GM12875 (cell line): ENCODE measurements around the gene LRP6.
A peak's percentile ranks its signal among the peaks of the same experiment; 100 is the strongest.

Experiments used
- H3K4me3 ChIP-seq: one replicate; pipeline ENCODE4 v1.5.1; 2011; ENCODE audit warnings: low read depth, low read length, control low read depth
- TF ChIP-seq, protein P1 (sequence below): IDR thresholded peaks from 2 replicates; pipeline ENCODE4 v1.5.1; 2011; ENCODE audit warnings: low read depth, mild to moderate bottlenecking, control low read depth, inconsistent platforms, low read length, moderate library complexity, borderline replicate concordance; ENCODE audit not compliant: insufficient read depth

The LRP6 gene

DNA sequence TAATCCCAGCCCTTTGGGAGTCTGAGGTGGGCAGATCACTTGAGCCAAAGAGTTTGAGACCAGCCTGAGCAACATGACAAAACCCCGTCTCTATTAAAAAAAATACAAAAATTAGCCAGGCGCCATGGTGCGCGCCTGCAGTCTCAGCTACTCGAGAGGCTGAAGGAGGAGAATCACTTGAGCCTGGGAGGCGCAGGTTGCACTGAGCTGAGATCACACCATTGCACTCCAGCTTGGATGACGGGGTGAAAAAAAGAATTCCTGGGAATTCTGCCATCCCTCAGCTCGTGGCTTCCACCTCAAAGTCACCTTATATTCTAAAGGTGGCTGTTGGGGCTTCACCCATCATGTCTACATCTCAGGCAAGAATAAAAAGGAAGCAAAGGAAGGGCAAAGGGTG, 183.2 kb downstream of the LRP6 start:
- TF ChIP-seq, protein P1, sequence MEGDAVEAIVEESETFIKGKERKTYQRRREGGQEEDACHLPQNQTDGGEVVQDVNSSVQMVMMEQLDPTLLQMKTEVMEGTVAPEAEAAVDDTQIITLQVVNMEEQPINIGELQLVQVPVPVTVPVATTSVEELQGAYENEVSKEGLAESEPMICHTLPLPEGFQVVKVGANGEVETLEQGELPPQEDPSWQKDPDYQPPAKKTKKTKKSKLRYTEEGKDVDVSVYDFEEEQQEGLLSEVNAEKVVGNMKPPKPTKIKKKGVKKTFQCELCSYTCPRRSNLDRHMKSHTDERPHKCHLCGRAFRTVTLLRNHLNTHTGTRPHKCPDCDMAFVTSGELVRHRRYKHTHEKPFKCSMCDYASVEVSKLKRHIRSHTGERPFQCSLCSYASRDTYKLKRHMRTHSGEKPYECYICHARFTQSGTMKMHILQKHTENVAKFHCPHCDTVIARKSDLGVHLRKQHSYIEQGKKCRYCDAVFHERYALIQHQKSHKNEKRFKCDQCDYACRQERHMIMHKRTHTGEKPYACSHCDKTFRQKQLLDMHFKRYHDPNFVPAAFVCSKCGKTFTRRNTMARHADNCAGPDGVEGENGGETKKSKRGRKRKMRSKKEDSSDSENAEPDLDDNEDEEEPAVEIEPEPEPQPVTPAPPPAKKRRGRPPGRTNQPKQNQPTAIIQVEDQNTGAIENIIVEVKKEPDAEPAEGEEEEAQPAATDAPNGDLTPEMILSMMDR = no peak
- no peak overlapping the region for H3K4me3 ChIP-seq

DNA sequence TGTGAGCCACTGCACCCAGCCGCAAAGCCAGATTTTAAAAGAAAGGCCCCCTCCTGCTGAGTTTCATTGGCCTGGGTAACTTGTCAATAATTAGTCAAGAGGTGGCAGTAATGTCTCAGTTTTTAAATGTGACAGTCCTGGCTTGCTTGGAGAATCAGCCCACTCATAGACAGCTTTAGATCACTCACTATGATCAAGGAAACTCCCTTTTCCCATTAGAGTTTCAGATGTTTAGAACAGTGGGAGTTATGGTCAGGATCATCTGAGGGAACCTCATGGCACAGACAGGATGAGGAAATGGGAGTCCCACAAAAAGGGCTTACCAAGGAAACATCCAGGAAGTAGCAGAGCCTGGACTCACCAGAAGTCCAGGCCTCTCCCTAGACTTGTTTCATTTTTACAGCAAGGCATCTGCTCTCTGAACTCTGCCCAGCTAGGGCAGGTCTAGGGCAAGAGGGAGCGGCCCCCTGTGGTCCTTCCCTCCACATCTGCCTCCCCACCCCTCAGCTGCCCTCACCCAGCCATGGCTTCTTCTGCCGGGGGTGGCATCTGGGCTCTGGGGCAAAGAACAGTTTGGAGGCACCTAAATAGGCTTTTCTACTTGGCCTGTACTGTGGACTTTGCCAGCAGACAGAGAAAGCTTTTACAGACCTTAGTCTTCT, 184.9 kb downstream of the LRP6 start:
- no peak overlapping the region for H3K4me3 ChIP-seq

DNA sequence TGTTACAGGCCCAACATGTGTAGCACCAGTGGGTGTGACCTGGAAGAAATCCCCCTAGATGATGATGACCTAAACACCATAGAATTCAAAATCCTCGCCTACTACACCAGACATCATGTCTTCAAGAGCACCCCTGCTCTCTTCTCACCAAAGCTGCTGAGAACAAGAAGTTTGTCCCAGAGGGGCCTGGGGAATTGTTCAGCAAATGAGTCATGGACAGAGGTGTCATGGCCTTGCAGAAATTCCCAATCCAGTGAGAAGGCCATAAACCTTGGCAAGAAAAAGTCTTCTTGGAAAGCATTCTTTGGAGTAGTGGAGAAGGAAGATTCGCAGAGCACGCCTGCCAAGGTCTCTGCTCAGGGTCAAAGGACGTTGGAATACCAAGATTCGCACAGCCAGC, 187.6 kb downstream of the LRP6 start:
- H3K4me3 ChIP-seq = no peak overlapping the region
- TF ChIP-seq, protein P1 = no peak

More for the DNA sequence above, 184.9 kb downstream of the LRP6 start:
- TF ChIP-seq, protein P1 = no peak

DNA sequence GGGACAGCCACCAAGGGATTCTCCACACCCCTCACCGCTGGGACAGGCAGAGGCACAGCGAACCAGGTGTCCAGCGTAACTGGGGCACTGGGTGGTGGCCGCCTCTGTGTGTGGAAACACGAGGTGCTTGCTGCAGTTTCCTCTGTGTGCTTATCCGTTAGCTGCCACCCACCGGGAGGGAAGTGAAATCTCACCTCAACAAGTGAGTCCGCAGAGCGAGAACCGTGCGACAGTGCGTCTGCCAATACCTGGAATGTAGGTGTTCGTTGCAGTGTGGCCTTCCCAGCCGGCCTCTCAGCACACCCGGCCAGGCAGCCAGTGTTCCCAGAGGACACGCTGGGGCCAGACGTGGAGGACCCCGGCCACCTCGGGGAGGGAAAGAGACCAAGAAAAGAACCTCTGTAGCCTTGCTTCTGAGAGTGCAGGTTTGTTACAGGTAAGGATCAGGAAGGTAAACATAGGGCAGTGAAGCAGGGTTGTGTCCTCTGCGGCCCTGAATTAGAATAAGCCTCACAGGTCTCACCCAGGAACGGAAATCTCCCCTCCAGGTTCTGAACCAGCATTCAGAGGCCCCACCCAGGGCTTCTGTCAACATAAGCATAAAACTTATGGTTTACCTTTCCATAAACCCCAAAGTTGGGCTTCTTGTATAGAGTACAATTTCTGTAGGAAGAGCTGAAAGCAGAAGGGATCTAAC, 194.6 kb downstream of the LRP6 start:
- no peak overlapping the region for H3K4me3 ChIP-seq
- TF ChIP-seq, protein P1 = 0 out of 2 replicates have a peak, but pooled peaks have one; percentile 5

DNA sequence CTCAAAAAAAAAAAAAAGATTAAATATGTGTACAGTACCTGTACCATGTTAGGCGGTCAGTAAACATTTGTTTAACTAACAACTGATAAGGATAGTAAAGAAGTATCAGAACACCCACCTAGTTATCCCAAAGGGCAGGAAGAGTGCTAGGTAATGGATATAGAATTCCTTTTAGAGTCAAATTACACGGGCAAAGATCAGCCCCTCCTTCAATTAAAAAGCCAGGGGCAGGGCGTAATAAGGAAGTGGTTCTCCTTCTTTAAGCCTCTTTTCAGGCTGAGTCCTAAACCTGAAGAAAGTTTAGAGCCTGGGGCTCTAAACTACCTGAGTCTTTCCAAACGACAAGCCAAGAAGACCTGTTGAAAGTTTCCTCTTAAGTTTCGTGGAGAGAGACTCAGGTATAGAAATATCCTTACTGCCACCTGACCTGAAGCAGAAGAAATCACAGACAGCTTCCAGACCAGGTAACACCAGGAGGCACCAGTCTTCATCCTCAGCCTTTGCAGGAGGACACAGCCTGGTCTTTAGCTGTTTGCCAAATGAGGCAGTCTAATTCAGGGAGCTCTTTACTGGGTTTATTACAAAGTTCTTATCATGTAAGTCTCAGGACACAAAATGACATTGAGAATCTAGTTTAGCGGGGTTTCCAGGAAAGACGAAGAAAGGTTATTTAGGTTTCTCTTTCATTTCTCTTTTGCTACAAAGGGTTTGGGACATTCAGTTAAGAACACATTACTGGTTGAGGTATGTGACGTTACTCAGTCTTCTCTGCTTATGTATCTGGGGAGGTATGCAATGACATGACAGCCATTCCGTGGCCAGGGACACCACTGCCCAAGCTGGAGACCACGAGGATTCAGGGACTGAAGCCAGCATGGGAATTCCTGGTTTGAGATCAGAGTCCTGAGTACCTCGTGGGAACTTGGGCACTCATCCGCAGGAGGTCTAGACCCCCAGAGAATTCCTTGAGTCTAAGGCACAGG, 195.9 kb downstream of the LRP6 start, which contains the start of gene BCL2L14:
Gene BCL2L14, plus strand, starts transcription at position 266 of the 983 bp plus-strand sequence. CDS start 8,367 bp downstream, outside the sequence.
- H3K4me3 ChIP-seq = peak within 1 kb of the TSS; percentile 18
- TF ChIP-seq, protein P1 = no peak

DNA sequence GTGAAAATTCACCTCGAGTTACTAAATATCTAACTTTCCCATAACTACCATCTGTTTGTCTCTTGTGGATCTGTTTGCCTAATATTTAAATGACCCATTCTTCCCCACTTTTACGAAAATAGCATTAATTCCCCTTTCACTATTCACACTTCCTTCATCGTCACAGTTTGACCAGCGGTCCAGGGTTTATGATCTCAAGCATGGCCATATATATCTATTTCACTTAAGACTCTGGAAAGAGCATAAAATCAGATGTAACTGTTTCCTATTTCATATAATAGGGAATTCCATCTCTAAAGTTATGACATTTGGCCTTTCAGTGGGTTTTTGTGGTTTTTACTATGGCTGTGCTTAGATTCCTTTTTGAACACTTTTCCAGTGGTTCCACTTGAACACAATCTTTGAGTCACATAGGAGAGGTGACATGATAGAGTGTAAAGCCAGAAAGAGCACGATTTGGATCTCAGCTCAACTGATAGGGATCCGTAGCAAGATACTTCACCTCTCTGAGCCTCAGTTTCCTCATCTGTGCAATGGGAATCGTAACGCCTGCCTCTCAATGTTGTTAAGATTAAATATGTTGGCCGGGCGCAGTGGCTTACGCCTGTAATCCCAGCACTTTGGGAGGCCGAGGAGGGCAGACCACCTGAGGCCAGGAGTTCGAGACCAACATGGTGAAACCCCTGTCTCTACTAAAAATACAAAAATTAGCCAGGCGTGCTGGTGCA, 196.9 kb downstream of the LRP6 start:
- H3K4me3 ChIP-seq = no peak overlapping the region
- TF ChIP-seq, protein P1 = no peak
